Measurements from ENCODE around the gene GMPS.
"Not testable (repeated sequence)": the region's sequence is repeated elsewhere in the genome, so short reads cannot be mapped to it uniquely, and the experiment has no call there.

Gene GMPS

GRCh38 chr3:155941354-155941753, 70.9 kb downstream of the GMPS start:
- no peak for DNase-seq (ENCODE audit: low read depth)

- DNase-seq (ENCODE audit: low read depth): no peak
Measured at GRCh38 chr3:155944081-155944480, 73.6 kb downstream of the GMPS start.

- no peak for DNase-seq (ENCODE audit: low read depth)
Measured at GRCh38 chr3:155946178-155946577, 75.7 kb downstream of the GMPS start.

- no peak for DNase-seq (ENCODE audit: low read depth)
Measured at GRCh38 chr3:155948476-155948875, 78.0 kb downstream of the GMPS start.

GRCh38 chr3:155949453-155950217, 79.2 kb downstream of the GMPS start:
- no peak for DNase-seq (ENCODE audit: low read depth)

GRCh38 chr3:155956508-155957411, 86.3 kb downstream of the GMPS start:
- DNase-seq (ENCODE audit: low read depth): no peak

- DNase-seq (ENCODE audit: low read depth): no peak
Measured at GRCh38 chr3:155957412-155957880, 87.0 kb downstream of the GMPS start.

GRCh38 chr3:155958676-155959075, 88.2 kb downstream of the GMPS start:
- DNase-seq (ENCODE audit: low read depth): no peak

GRCh38 chr3:155960060-155960459, 89.6 kb downstream of the GMPS start:
- DNase-seq (ENCODE audit: low read depth): no peak

- not testable (repeated sequence) for DNase-seq (ENCODE audit: low read depth)
Measured at GRCh38 chr3:155961044-155961443, 90.6 kb downstream of the GMPS start.

GRCh38 chr3:155963570-155963969, 93.1 kb downstream of the GMPS start:
- DNase-seq (ENCODE audit: low read depth): no peak

- DNase-seq (ENCODE audit: low read depth): no peak
Measured at GRCh38 chr3:155970398-155970797, 99.9 kb downstream of the GMPS start.

- no peak for DNase-seq (ENCODE audit: low read depth)
Measured at GRCh38 chr3:155972885-155973584, 102.6 kb downstream of the GMPS start.

GRCh38 chr3:155978324-155978723, 107.9 kb downstream of the GMPS start:
- no peak for DNase-seq (ENCODE audit: low read depth)

GRCh38 chr3:155979746-155980145, 109.3 kb downstream of the GMPS start:
- DNase-seq (ENCODE audit: low read depth): no peak

- no peak for DNase-seq (ENCODE audit: low read depth)
Measured at GRCh38 chr3:155981669-155982068, 111.2 kb downstream of the GMPS start.

- no peak for DNase-seq (ENCODE audit: low read depth)
Measured at GRCh38 chr3:155983834-155984474, 113.5 kb downstream of the GMPS start.

GRCh38 chr3:155984791-155985417, 114.5 kb downstream of the GMPS start:
- DNase-seq (ENCODE audit: low read depth): no peak

GRCh38 chr3:155989536-155989935, 119.1 kb downstream of the GMPS start:
- no peak for DNase-seq (ENCODE audit: low read depth)

- DNase-seq (ENCODE audit: low read depth): no peak
Measured at GRCh38 chr3:155991212-155991611, 120.8 kb downstream of the GMPS start.

- no peak for DNase-seq (ENCODE audit: low read depth)
Measured at GRCh38 chr3:155991847-155992246, 121.4 kb downstream of the GMPS start.

All from stimulated activated CD8-positive, alpha-beta memory T cell treated with anti-CD3 and anti-CD28 coated beads, Interleukin-12 subunit alpha, Interleukin-12 subunit beta, amount 100 ng/mL, for 4 hours (primary cell).